ENCODE results near the gene BICD2. TPM values are rescaled to one million over a fixed set of nuclear protein-coding genes. Genes with fewer than 3 reads are reported as not detected.

Gene BICD2
- polyA plus RNA-seq, 3 donors, result 13.8 to 29.4 (median 25.6) TPM

- intact Hi-C loops (cut with micrococcal nuclease), result no loop called here
- H3K9me3 ChIP-seq (replicated peaks in 1 of 2; ENCODE audit: control insufficient read depth in 1 of 2, insufficient read depth in 1 of 2, low read length in 2 of 2), result no peaks in the 10 kb centered on the region
- H3K4me3 Mint-ChIP-seq, result no peak overlapping the region
- H3K36me3 Mint-ChIP-seq, result peaks cover 2 to 4% of the 10 kb centered on the region in 2 donors
- TF ChIP-seq CTCF (IDR thresholded peaks at IDR 0.05), result no peak
- H2AFZ ChIP-seq (ENCODE audit: insufficient read depth, low read depth, low read length, poor library complexity, severe bottlenecking), result no peak overlapping the region
- no peaks in the 10 kb centered on the region for H3K27me3 ChIP-seq (ENCODE audit: control insufficient read depth in 2 of 2, insufficient read depth in 2 of 2, low read length in 2 of 2)
- H3K4me1 ChIP-seq (ENCODE audit: control insufficient read depth in 1 of 2, insufficient read depth in 2 of 2, low read length in 2 of 2), result peaks cover 53 to 57% of the 10 kb centered on the region in 2 donors
- no peak overlapping the region for H3K9ac ChIP-seq (ENCODE audit: insufficient read depth, low read length, poor library complexity, severe bottlenecking)
- peaks cover 100% of the 10 kb centered on the region for H3K79me2 ChIP-seq (ENCODE audit: insufficient read depth, low read length)
- H3K4me1 Mint-ChIP-seq, result peaks cover 80% of the 10 kb centered on the region
- peaks cover 0 to 1% (median 0%) of the 10 kb centered on the region in 3 donors for H3K27me3 Mint-ChIP-seq (ENCODE audit: low read depth in 3 of 3)
- no peak overlapping the region for H3K4me3 ChIP-seq (replicated peaks in 1 of 3; ENCODE audit: low read depth in 2 of 3, low read length in 3 of 3)
- no peak overlapping the region for H3K4me2 ChIP-seq (replicated peaks; ENCODE audit: extremely low read depth, low read length, poor library complexity, severe bottlenecking)
- WGBS (ENCODE audit: insufficient coverage), result 100% methylated on average over 2 of the region's 6 CpGs
- H3K27ac Mint-ChIP-seq, result peak overlapping the region in 3 of 7 donors; percentile 16 to 46 (median 40)
- peaks cover 0 to 2% (median 0%) of the 10 kb centered on the region in 7 donors for H3K9me3 Mint-ChIP-seq
- DNase-seq, result no peak
- H4K20me1 ChIP-seq (ENCODE audit: insufficient read depth, low read length), result peaks cover 84% of the 10 kb centered on the region
- peak overlapping the region in 1 of 2 donors; percentile 34 for H3K27ac ChIP-seq (ENCODE audit: low read depth in 1 of 2, low read length in 2 of 2)
- no peaks in the 10 kb centered on the region for H3K36me3 ChIP-seq (replicated peaks in 1 of 2; ENCODE audit: control insufficient read depth in 1 of 2, insufficient read depth in 2 of 2, low read length in 2 of 2)
Measured at GRCh38 chr9:92745881-92746280, 18.8 kb downstream of the BICD2 start.

- Histone ChIP-seq H3K9ac (ENCODE audit: insufficient read depth, low read length, poor library complexity, severe bottlenecking) (no peak overlapping the region), H3K27me3 (ENCODE audit: control insufficient read depth in 2 of 2, insufficient read depth in 2 of 2, low read length in 2 of 2) (no peaks in the 10 kb centered on the region), H2AFZ (ENCODE audit: insufficient read depth, low read depth, low read length, poor library complexity, severe bottlenecking) (no peak overlapping the region), H3K4me3 (replicated peaks in 1 of 3; ENCODE audit: low read depth in 2 of 3, low read length in 3 of 3) (no peak overlapping the region), H3K9me3 (replicated peaks in 1 of 2; ENCODE audit: control insufficient read depth in 1 of 2, insufficient read depth in 1 of 2, low read length in 2 of 2) (no peaks in the 10 kb centered on the region), H3K79me2 (ENCODE audit: insufficient read depth, low read length) (peaks cover 99% of the 10 kb centered on the region), H4K20me1 (ENCODE audit: insufficient read depth, low read length) (peaks cover 78% of the 10 kb centered on the region), H3K36me3 (replicated peaks in 1 of 2; ENCODE audit: control insufficient read depth in 1 of 2, insufficient read depth in 2 of 2, low read length in 2 of 2) (no peaks in the 10 kb centered on the region), H3K4me2 (replicated peaks; ENCODE audit: extremely low read depth, low read length, poor library complexity, severe bottlenecking) (no peak overlapping the region), H3K4me1 (ENCODE audit: control insufficient read depth in 1 of 2, insufficient read depth in 2 of 2, low read length in 2 of 2) (peaks cover 53 to 57% of the 10 kb centered on the region in 2 donors), H3K27ac (ENCODE audit: low read depth in 1 of 2, low read length in 2 of 2) (peak overlapping the region in 1 of 2 donors; percentile 34)
- no peak for TF ChIP-seq CTCF (IDR thresholded peaks at IDR 0.05)
- Mint-ChIP-seq H3K27me3 (ENCODE audit: low read depth in 3 of 3) (peaks cover 0 to 1% (median 0%) of the 10 kb centered on the region in 3 donors), H3K27ac (peak overlapping the region in 5 of 7 donors; percentile 35 to 81 (median 46)), H3K4me3 (no peak overlapping the region), H3K9me3 (peaks cover 0 to 2% (median 0%) of the 10 kb centered on the region in 7 donors), H3K36me3 (peaks cover 2 to 4% of the 10 kb centered on the region in 2 donors), H3K4me1 (peaks cover 81% of the 10 kb centered on the region)
- WGBS (ENCODE audit: insufficient coverage), result no CpG with 5 or more reads among the region's 4 CpGs
- intact Hi-C loops (cut with micrococcal nuclease), result no loop called here
- no peak for DNase-seq
Measured at GRCh38 chr9:92745331-92745730, 19.3 kb downstream of the BICD2 start.
